Ishikawa (cell line): ENCODE measurements around the gene NEBL.
A peak's percentile ranks its signal among the peaks of the same experiment; 100 is the strongest.

Source experiments
- EGR1 ChIP-seq: IDR thresholded peaks from 2 replicates; pipeline ENCODE4 v1.6.1; 2012
- RAD21 ChIP-seq: IDR thresholded peaks from 2 replicates; pipeline ENCODE4 v1.6.1; 2012; ENCODE audit warnings: low read depth
- REST ChIP-seq: IDR thresholded peaks from 2 replicates; pipeline ENCODE4 v1.6.1; 2012; ENCODE audit warnings: low read depth, mild to moderate bottlenecking
- ZBTB7A ChIP-seq: IDR thresholded peaks from 2 replicates; pipeline ENCODE4 v1.6.1; 2012; ENCODE audit warnings: low read depth

DNA sequence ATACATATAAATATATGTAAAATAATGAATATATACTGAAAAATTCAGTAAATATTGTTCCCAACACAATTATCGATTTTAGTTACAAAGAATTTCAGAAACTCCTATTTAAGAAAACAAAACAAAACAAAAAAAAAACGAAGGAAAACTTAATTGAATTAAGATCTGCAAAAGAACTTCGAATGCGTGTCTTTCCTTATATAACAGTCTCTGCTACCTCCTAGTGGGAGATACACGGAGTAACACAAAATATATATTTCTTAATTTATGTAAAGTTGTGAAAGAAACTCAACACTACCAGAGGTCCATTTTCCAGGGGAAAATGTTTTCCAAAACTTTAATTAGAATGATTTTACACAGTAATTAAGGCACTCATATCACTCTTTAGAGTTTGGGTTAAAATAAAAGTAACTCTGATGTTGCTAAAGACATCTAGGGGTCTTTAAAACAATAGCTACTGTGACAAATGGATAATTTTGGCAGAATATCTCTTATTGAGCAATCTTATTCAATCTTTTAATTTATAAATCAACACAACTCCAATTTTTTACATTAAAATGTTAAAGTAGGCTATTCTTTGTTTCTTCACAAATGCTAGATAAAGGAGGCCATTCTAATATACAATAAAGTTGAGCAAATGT, 41.6 kb downstream of the NEBL start:
- TF ChIP-seq ZBTB7A (no peak), EGR1 (no peak), REST (no peak), RAD21 (peak; percentile 45)
